SK-N-SH treated with all-trans-retinoic acid at 6 μM for 48 hours (cell line): ENCODE measurements around the gene ARID1B.

Experiments used
- ARNTL ChIP-seq: fragments of 450-650 bp; formaldehyde crosslinking; IDR thresholded peaks from 2 replicates; pipeline ENCODE4 v1.5.0; 2020; ENCODE audit warnings: low read depth, mild to moderate bottlenecking, moderate library complexity, borderline replicate concordance
- GLIS3 ChIP-seq: fragments of 250-450 bp; sonication (Bioruptor Pico); IDR thresholded peaks from 2 replicates; pipeline ENCODE4 v1.5.0; 2020; ENCODE audit warnings: mild to moderate bottlenecking, moderate library complexity
- OSR1 ChIP-seq: fragments of 250-450 bp; sonication (Bioruptor Pico); IDR thresholded peaks from 2 replicates; pipeline ENCODE4 v1.8.0; 2022; ENCODE audit warnings: moderate library complexity, mild to moderate bottlenecking, inconsistent platforms
- PATZ1 ChIP-seq: fragments of 250-450 bp; sonication (Bioruptor Pico); IDR thresholded peaks from 2 replicates; pipeline ENCODE4 v1.8.0; 2020; ENCODE audit warnings: mild to moderate bottlenecking, moderate library complexity, borderline replicate concordance
- RARB ChIP-seq: fragments of 250-450 bp; sonication (Bioruptor Pico); IDR thresholded peaks from 2 replicates; pipeline ENCODE4 v1.8.0; 2021; ENCODE audit warnings: mild to moderate bottlenecking, moderate library complexity
- SNAI2 ChIP-seq: fragments of 250-450 bp; sonication (Bioruptor Pico); IDR thresholded peaks from 2 replicates; pipeline ENCODE4 v1.5.0; 2020; ENCODE audit warnings: mild to moderate bottlenecking, moderate library complexity
- ZFP30 ChIP-seq: fragments of 450-650 bp; formaldehyde crosslinking; IDR thresholded peaks from 2 replicates; pipeline ENCODE4 v1.5.0; 2022; ENCODE audit warnings: mild to moderate bottlenecking, moderate library complexity

DNA sequence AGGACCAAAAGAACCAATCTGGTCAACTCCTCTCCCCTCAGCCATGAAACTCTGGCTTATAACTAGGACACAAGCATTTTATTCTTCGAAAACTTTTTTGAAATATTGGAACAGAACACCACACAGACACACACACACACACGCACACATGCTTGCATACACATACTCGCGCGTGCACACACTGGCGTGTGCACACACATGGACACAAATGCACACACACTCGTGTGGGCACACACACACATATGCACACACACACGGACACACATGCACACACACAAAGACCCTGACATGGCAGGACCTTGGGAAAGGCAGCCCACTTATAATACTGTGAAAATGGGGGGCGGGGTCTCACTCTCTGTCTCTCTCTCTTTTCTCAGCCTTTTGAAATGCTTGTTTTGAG is 482.3 kb downstream of the ARID1B start:
- TF ChIP-seq RARB (CRISPR knock-in tag), result no peak
- no peak for TF ChIP-seq SNAI2 (CRISPR knock-in tag)
- no peak for TF ChIP-seq OSR1 (CRISPR knock-in tag)
- TF ChIP-seq ZFP30 (CRISPR knock-in tag), result no peak
- TF ChIP-seq GLIS3 (CRISPR knock-in tag), result no peak
- no peak for TF ChIP-seq ARNTL (CRISPR knock-in tag)
- TF ChIP-seq PATZ1 (CRISPR knock-in tag), result no peak
